ENCODE results near the gene AGRN.
"Not testable (repeated sequence)": the region's sequence is repeated elsewhere in the genome, so short reads cannot be mapped to it uniquely, and the experiment has no call there.

AGRN gene

DNA sequence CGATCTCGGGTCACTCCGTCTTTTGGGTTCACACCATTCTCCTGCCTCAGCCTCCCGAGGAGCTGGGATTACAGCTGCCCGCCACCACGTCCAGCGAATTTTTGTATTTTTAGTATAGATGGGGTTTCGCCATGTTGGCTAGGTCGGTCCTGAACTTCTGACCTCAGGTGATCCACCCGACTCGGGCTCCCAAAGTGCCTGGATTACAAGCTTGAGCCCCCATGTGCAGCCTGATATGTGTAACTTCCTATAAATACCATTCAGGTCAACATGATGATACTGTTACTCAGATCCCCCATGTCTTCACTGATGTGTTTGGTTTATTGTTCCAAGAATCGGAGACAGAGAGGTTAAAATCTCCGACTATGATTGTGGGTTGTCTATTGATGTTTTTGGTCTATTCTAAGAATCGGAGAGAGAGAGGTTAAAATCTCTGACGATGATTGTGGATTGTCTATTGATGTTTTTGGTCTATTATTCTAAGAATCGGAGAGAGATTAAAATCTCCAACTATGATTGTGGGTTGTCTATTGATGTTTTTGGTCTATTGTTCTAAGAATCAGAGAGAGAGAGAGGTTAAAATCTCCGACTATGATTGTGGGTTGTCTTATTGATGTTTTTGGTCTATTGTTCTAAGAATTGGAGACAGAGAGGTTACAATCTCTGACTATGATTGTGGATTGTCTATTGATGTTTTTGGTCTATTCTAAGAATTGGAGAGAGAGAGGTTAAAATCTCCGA lies 78.9 kb downstream of the AGRN start:
- no peak for DNase-seq

DNA sequence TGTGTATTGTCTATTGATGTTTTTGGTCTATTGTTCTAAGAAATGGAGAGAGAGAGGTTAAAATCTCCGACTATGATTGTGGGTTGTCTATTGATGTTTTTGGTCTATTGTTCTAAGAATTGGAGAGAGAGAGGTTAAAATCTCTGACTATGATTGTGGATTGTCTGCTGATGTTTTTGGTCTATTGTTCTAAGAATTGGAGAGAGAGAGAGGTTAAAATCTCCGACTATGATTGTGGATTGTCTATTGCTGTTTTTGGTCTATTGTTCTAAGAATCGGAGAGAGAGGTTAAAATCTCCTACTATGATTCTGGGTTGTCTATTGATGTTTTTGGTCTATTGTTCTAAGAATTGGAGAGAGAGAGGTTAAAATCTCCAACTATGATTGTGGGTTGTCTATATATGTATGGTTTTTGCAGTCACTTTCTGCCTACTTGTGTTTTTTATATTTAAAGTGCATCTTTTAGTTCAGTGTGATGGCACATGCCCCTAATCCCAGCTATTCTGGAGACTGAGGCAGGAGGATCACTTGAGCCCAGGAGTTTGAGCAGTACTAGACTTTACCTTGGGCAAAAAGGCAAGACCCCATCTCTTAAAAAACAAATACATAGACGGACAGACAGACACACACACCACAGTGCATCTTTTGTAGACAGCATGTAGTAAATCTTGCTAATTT lies 79.7 kb downstream of the AGRN start:
- no peak for DNase-seq

DNA sequence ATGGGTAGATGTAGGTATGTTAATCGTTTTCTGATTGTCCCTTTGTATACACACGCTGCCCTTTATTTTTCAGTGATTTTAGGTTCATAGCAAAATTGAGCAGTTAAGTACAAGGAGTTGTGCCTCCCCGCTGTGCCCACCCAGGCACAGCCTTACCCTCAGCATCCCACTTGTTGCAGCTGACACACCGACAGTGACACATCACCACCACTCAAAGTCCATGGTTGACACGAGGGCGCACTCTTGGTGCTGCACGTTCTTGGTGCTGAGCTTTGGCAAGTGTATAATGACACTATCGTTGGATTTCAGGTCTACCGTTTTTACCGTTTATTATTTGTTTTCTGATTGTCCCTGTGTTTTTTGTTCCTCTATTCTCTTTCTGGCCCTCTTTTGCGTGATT lies 80.4 kb downstream of the AGRN start:
- no peak for DNase-seq

DNA sequence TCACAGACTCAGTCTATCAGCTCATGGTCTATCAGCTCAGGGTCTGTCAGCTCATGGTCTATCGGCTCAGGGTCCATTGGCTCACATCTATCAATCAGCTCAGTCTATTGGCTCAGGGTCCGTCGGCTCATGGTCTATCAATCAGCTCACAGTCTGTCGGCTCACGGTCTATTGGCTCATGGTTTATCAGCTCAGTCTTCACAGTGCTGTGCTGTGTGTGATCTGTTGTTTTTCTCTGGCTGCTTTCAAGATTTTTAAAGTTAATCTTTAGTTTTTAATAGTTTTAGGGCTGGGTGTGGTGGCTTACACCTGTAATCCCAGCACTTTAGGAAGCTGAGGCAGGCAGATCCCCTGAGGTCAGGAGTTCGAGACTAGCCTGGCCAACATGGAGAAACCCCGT lies 81.6 kb downstream of the AGRN start:
- no peak for DNase-seq

DNA sequence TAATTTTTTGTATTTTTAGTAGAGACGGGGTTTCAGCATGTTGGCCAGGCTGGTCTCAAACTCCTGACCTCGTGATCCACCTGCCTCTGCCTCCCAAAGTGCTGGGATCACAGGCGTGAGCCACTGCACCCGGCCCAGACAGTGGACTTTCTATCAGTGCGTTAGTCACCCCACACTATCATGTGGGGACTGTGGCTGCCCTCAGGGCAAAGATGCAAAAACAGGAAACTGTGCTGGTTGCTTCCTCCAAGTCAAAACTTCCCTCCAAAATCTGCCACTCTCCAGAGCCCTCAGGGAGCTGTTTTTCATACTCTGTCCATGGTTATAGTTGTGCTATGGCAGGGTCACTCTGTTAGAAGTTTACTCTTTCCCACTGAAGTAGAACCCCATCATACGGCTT lies 84.2 kb downstream of the AGRN start:
- DNase-seq: not testable (repeated sequence)

Measured in stimulated activated CD4-positive, alpha-beta T cell treated with anti-CD3 and anti-CD28 coated beads, Interleukin-4, amount 100 ng/mL, for 1 hour (primary cell).